ENCODE results near the gene IKZF3. TPM values are rescaled to one million over a fixed set of nuclear protein-coding genes. Genes with fewer than 3 reads are reported as not detected.

The IKZF3 gene
- total and polyA plus RNA-seq, 7 donors = 0.01 to 0.82 (median 0.14) TPM

DNA sequence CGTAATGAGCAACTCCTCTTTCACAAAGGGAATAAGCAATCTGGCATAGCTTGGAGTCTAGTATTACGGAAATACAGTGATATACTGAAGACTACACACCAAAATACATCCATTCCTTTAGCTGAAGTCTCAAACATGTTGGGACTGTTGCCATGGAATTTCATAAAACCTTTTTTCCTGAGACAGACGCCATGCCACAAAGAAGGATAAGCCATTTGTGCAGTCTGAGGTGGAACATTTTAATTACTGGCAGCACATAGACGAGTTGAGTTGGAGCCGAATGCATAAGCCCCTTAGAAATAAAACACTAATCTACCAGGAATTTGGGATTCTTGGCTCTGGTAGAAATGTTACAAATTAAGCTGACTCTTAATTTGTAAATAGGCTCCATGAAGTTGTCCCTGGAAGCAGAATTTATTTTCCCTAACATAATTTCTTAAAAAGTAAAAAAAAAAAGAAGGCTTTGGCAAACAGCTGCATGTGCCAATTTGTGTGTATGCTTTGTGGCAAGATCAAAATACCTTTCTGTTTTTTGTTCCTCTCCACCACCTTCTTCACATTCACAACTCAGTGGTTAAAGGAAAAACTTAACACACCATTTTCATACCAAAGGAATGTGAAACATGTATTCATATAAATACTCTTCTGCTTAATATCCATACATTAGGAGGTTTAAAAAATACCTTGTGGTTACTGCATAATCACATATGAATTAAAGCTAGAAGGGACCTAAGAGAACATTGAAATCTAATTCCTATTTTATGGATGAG lies 100.9 kb downstream of the IKZF3 start:
- DNase-seq (no peak), ATAC-seq (no peak)
- no peak overlapping the region for H3K4me3 ChIP-seq
- WGBS, 3 donors = 37 to 49% (median 47%) methylated on average over 5 of the region's 5 CpGs
- H3K27ac ChIP-seq = no peak overlapping the region
- no peaks in the 10 kb centered on the region for H3K9me3 ChIP-seq
- intact Hi-C loops (cut with DNase I) = no loop called here
- H3K4me1 ChIP-seq = no peaks in the 10 kb centered on the region
- peaks cover 0 to 10% (median 1%) of the 10 kb centered on the region in 3 donors for H3K27me3 ChIP-seq (ENCODE audit: insufficient read depth in 3 of 3, low read length in 2 of 3)
- H3K36me3 ChIP-seq (ENCODE audit: insufficient read depth in 1 of 2, low read depth in 1 of 2) = no peaks in the 10 kb centered on the region
- TF ChIP-seq, protein P1, sequence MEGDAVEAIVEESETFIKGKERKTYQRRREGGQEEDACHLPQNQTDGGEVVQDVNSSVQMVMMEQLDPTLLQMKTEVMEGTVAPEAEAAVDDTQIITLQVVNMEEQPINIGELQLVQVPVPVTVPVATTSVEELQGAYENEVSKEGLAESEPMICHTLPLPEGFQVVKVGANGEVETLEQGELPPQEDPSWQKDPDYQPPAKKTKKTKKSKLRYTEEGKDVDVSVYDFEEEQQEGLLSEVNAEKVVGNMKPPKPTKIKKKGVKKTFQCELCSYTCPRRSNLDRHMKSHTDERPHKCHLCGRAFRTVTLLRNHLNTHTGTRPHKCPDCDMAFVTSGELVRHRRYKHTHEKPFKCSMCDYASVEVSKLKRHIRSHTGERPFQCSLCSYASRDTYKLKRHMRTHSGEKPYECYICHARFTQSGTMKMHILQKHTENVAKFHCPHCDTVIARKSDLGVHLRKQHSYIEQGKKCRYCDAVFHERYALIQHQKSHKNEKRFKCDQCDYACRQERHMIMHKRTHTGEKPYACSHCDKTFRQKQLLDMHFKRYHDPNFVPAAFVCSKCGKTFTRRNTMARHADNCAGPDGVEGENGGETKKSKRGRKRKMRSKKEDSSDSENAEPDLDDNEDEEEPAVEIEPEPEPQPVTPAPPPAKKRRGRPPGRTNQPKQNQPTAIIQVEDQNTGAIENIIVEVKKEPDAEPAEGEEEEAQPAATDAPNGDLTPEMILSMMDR (IDR thresholded peaks at IDR 0.05) = no peak

DNA sequence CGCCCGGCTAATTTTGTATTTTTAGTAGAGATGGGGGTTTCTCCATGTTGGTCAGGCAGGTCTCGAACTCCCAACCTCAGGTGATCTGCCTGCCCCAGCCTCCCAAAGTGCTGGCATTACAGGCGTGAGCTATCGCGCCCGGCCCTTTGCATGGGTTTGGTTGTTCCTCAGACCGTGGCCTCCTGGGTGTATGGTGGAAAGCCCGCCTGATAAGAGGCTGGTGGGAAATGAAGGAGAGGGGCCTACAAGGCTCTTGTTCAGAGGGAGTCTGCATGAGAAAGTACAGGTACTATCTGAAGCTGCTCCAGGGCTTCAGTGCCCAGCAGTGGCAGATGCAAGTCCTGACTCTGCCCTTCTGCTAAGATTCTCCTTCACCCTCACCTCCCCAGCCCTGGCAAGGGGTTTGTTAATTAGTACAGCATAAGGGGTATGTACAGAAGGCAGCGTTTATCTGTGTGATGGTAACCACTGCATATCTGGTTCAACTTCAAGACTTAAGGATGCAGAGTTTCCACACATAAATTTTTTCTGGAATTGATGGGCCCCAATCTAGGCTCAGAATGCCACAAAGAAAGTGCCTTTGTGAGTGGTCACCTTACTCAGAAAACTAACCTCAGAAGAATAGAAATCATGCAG lies 102.1 kb downstream of the IKZF3 start:
- Histone ChIP-seq H3K27ac (no peak overlapping the region), H3K9me3 (no peaks in the 10 kb centered on the region), H3K4me1 (no peaks in the 10 kb centered on the region), H3K27me3 (ENCODE audit: insufficient read depth in 3 of 3, low read length in 2 of 3) (peaks cover 0 to 10% (median 3%) of the 10 kb centered on the region in 3 donors), H3K36me3 (ENCODE audit: insufficient read depth in 1 of 2, low read depth in 1 of 2) (no peaks in the 10 kb centered on the region), H3K4me3 (no peak overlapping the region)
- 90 to 96% (median 94%) methylated on average over 10 of the region's 10 CpGs for WGBS, 3 donors
- intact Hi-C loops (cut with DNase I) = no loop called here
- ATAC-seq = no peak
- no peak for DNase-seq
- TF ChIP-seq, protein P1 (IDR thresholded peaks at IDR 0.05) = no peak

DNA sequence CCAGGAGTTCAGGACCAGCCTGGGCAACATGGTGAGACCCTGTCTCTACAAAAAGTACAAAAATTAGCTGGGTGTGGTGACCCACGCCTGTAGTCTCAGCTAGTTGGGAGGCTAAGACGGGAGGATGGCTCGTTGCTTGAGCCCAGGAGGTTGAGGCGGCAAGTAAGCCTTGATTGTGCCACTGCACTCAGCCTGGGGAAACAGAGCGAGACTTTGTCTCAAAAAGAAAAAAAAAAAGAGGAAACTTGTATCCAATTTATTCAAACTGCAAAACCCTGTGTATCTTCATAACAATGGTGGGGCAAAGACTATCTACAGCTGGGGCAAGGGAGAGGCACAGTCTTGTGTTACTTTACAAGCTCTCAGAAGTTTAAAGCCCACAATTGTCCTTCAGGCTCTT lies 104.9 kb downstream of the IKZF3 start:
- TF ChIP-seq, protein P1 (IDR thresholded peaks at IDR 0.05) = no peak
- Histone ChIP-seq H3K9me3 (no peaks in the 10 kb centered on the region), H3K27me3 (ENCODE audit: insufficient read depth in 3 of 3, low read length in 2 of 3) (peaks cover 0 to 10% (median 3%) of the 10 kb centered on the region in 3 donors), H3K27ac (no peak overlapping the region), H3K4me3 (no peak overlapping the region), H3K4me1 (no peaks in the 10 kb centered on the region), H3K36me3 (ENCODE audit: insufficient read depth in 1 of 2, low read depth in 1 of 2) (no peaks in the 10 kb centered on the region)
- DNase-seq = no peak
- ATAC-seq = no peak
- WGBS, 3 donors = 86 to 89% (median 86%) methylated on average over 5 of the region's 5 CpGs
- intact Hi-C loops (cut with DNase I) = no loop called here

DNA sequence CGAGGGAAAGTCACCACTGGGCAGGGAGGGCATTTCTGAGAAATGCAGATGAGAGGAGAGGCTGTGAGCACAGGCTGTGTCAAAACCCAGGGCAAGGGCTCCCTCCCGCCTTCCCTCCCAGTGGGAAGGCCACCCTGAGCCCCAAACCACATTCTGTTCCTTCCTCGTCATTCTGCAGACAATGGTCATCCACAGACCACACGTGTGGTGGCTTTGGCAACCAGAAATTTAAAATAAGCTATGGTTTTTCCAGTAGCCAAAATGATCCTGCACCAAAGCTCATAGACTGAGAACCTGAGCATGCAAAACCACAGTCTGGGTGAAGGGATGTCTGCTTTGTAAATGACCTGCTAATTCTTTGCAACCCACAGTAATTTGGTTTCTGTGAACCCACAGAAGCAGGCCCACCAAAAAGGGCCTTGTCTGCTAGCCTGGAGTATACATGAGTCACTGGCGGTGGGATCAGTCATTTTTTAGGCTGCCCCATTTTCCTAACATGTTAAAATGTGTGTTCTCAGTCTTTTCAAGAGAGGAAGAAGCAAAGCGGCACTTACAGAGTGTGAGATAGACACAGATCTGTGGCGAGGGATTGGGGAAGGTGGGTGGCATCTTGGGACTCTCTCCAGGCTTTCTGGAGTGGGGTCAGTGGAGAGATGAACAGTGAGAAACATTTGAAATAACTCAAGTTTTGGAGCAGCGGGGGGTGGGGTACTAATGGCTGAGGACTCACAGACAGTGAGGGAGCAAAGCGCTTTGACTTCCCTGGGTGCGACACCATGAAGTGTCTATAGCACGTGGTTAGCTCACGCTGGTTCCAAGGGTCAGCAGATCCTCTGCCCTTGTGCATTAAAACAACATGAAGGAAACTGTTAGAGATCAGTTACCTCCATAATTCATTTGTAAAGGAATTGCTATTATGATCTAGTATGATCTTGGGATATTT lies 105.9 kb downstream of the IKZF3 start:
- intact Hi-C loops (cut with DNase I) = no loop called here
- Histone ChIP-seq H3K4me3 (no peak overlapping the region), H3K27ac (no peak overlapping the region), H3K4me1 (no peaks in the 10 kb centered on the region), H3K36me3 (ENCODE audit: insufficient read depth in 1 of 2, low read depth in 1 of 2) (no peaks in the 10 kb centered on the region), H3K27me3 (ENCODE audit: insufficient read depth in 3 of 3, low read length in 2 of 3) (peaks cover 0 to 8% (median 3%) of the 10 kb centered on the region in 3 donors), H3K9me3 (no peaks in the 10 kb centered on the region)
- no peak for DNase-seq
- ATAC-seq = no peak
- TF ChIP-seq, protein P1 (IDR thresholded peaks at IDR 0.05) = no peak
- WGBS, 3 donors = 63 to 69% (median 67%) methylated on average over 12 of the region's 12 CpGs

Data from psoas muscle (tissue), 8 donors.